Measurements from ENCODE around the gene HOXB2.
"Not testable (repeated sequence)": the region's sequence is repeated elsewhere in the genome, so short reads cannot be mapped to it uniquely, and the experiment has no call there.

HOXB2 gene

DNA sequence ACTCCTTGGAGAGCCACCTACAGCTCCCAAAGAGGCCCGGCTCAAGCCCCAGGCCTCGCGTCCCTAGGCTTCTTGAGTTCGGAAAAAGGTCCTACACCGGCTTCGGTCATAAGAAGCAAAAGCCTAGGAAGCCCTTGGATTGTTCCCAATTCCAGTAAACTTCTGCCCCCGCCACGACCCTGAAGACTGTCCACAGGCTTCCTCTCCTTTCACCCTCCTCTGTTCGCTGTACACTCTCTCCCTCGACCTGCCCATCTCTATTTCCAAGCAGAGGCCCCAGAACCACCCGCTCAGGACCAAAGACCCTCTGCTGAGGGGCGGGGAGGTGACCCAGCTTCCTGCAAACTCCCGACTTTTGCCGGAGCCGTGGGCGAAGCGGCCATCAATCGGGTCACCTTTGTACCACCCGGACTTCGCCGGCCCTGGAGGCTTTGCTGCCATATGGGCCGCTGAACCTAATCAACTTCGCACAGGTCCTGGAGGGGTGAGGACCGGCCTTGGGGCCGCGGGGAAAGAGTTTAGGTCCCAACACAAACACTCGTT lies 2.7 kb downstream of the HOXB2 start:
- in situ Hi-C loops (cut with HindIII; ENCODE audit: low sequenced_read_pairs), result no loop called here

DNA sequence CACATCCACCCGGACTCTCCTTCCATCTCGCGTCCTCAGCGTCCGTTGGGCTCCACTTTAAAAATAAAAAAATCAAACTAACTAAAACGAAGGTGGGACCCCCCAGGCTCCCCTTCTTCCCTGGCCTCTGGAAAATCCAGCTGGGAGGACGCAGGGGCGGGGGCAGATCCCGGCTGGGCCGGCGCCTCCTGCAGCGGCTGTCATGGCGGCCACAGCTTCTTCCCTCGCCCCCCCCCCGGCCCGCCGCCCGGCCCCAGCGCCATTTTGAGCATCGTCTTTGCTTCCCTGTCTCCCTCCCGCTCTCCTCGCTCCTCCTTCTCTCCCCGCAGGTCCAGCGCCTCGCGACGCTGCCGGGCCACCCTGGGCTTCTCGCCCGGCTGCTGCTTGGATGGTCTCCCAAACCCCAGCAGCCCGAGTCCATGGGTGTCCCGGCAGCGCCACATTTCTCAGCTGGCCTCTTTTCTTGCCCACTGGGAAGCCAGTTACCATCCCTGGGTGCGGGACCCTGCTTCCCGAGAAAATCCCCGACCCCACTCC lies 3.3 kb downstream of the HOXB2 start:
- in situ Hi-C loops (cut with HindIII; ENCODE audit: low sequenced_read_pairs), result no loop called here

DNA sequence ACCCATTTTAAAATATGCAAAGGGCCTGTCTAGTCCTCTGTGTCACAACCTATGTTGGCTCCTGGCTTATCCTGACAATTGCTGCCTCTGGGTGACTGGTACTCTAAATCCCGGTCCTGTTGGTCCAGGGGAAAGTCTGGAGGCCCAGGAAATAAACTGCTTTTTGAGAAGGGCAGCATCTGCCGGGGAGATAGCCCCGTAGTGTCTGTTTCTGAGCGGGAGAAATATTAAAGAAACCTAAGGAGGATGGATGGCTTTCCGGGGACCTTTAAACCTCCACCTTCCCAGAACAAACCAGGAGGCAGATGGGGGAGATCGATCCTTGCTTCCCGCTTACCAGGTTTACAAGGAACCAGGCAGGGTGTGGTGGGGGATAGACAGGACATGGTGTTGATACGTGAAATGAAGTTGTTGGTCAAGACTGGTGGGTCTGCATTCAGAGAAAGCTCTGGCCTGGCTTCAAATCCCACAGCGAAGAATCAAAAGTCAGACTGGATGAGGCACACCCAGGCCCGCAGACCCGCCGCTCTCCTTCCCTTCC lies 3.8 kb downstream of the HOXB2 start:
- in situ Hi-C loops (cut with HindIII; ENCODE audit: low sequenced_read_pairs), result no loop called here

- in situ Hi-C loops (cut with HindIII; ENCODE audit: low sequenced_read_pairs), result no loop called here
Observed at GRCh38 chr17:48540213-48540612, 4.7 kb downstream of the HOXB2 start.

GRCh38 chr17:48539177-48539576 lies 5.7 kb downstream of the HOXB2 start:
- in situ Hi-C loops (cut with HindIII; ENCODE audit: low sequenced_read_pairs), result no loop called here

GRCh38 chr17:48537316-48537715 lies 7.6 kb downstream of the HOXB2 start:
- in situ Hi-C loops (cut with HindIII; ENCODE audit: low sequenced_read_pairs), result no loop called here

- in situ Hi-C loops (cut with HindIII; ENCODE audit: low sequenced_read_pairs), result not testable (repeated sequence)
Observed at GRCh38 chr17:48535793-48536559, 8.9 kb downstream of the HOXB2 start.

DNA sequence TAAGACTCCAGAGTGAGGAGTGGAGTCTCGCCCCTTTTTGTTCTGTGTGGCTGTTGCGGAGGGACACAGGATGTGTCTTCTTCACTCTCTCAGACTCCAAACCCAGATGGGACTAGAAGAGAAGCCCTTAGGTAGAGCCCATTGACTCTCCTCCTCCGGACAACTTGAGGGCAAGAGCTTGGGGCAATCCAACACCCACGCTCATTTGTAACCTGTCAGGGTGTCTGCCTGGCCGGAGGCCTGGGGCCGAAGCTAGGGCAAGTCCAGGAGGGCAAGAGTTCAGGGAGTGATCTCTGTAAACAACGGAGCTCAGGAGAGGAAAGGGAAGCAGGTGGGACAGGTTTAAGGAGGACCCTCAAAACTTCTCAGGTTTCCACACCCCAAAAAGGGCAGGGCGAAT lies 12.6 kb downstream of the HOXB2 start:
- in situ Hi-C loops (cut with HindIII; ENCODE audit: low sequenced_read_pairs), result no loop called here

DNA sequence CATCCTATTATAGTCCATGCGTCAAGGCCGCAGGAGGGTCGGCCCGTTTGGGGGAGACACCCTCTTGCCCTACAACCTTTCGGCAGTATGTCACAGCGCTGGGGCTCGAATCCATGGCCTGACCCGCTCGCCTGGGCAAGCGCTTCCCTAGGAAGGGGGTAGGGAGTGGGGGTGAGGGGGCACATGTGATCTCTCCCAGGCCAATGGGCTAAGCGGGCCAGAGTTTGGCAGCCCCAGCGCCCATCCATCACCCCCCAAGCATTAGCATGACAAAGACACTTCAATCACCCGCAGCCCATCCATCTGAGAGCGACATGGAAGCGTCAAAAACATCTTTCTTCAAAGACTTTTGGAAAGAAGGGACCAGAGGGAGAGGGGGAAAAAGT lies 14.0 kb downstream of the HOXB2 start, which contains the start of gene HOXB1:
TSS of gene HOXB1 (minus strand) at position 125 of the 386 bp plus-strand sequence. CDS start at position 18, 107 bp downstream.
- in situ Hi-C loops (cut with HindIII; ENCODE audit: low sequenced_read_pairs), result no loop called here

GRCh38 chr17:48530208-48530886 lies 14.6 kb downstream of the HOXB2 start:
- in situ Hi-C loops (cut with HindIII; ENCODE audit: low sequenced_read_pairs), result no loop called here

DNA sequence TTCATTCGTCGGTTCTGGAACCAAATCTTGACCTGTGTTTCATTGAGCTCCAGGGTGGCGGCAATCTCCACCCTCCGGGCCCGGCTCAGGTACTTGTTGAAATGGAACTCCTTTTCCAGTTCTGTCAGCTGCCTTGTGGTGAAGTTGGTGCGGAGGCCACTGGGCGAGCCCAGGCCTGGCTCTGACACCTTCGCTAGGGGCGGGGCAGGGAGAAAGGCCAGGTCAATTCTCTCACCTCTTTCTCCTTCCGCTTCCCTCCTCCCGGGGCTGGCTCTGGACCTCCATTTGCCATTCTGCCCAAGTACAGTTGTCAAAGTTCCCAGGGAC lies 15.3 kb downstream of the HOXB2 start:
- in situ Hi-C loops (cut with HindIII; ENCODE audit: low sequenced_read_pairs), result no loop called here

DNA sequence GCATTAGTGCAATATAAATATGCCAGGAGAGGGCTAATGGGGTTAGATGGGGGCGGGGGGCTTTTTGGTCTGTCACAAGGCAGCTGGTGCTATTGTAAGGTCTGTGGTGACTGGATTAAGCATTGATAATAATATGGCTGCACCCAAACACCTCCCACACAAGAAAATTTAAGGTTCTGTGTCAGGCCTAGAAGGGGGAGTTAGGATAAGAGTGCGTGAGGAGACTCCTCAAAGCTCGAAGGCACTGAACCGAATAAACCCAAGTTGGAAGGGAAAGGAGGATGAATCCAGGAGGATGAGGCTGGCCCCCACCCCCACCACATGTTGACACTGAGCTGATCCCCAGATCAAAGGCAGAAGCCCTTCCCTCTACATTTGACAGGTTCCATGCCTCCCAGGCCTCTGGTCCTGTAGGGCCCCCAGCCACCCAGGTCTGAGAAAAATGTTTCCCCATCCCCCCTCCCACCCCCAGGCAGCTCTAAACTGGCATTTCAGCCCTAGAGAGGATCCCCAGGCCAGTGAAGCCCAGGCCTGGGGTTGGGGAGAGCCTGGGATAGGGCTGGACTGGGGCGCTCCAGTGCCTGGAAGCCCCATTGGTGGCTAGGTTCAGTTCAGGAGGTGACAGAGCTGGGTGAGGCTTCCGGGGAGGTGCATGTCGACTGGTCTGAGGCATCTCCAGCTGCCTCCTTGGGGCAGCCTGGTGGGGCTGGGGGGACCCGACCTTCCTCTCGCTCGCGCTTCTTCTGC lies 15.8 kb downstream of the HOXB2 start:
- in situ Hi-C loops (cut with HindIII; ENCODE audit: low sequenced_read_pairs), result no loop called here

DNA sequence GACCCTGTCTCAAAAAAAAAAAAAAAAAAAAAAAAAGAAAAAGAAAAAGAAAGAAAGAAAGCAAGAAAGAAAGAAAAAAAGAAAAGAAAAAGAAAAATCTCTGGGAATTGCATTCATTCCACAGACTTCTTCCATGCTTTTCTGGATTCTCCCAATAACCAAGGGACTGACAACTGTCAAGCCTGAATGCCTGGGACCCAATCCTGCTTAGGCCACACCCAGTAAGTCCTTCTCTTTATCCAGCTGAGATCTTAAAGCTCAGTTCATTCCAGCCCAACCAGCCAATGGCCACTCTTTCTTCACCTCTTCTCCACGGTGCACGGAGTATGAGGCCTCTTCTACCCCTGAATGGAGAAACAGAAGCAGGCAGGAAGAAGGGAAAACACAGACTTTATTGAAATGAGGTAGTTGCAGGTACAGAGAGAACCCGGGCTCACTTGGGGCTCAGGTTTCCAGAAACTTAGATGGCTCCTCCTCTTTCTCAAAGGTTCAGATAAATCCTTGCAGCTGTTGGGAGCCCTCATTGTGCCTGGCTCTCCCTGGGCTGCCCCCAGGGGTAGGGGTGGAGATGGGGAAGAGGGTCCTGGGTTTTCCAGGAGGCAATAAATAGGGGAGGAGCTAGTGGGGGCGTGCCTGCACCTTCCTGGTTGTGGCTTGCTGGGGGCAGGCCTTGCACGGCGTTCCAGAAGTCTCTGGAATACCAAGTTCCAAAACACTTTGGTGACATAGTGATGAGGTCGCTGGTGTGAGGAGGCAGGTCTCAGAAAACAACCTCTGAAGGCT lies 16.6 kb downstream of the HOXB2 start:
- in situ Hi-C loops (cut with HindIII; ENCODE audit: low sequenced_read_pairs), result no loop called here

GRCh38 chr17:48527547-48527932 lies 17.4 kb downstream of the HOXB2 start:
- in situ Hi-C loops (cut with HindIII; ENCODE audit: low sequenced_read_pairs), result no loop called here

GRCh38 chr17:48526608-48527546 lies 18.0 kb downstream of the HOXB2 start:
- in situ Hi-C loops (cut with HindIII; ENCODE audit: low sequenced_read_pairs), result no loop called here

DNA sequence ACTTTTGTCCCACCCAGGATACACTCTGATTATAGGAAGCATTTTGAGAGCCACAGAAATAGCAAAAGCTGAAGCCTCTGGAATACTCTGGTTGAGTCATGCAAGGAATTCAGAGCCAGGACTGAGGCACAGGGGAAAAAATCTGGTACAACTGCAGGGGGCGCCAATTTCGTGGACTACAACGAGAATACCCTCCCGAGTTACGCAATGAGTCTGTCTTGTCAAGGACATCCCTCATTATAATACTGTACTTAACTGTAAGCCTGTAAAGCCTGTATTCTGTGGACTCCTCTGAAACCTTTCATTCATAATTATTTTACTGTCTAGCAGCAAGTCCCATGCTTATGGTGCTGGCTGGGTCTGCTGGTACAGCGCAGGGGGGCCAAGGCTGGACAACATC lies 21.9 kb downstream of the HOXB2 start:
- in situ Hi-C loops (cut with HindIII; ENCODE audit: low sequenced_read_pairs), result no loop called here

GRCh38 chr17:48522031-48522653 lies 22.8 kb downstream of the HOXB2 start:
- in situ Hi-C loops (cut with HindIII; ENCODE audit: low sequenced_read_pairs), result no loop called here

GRCh38 chr17:48520631-48521079 lies 24.3 kb downstream of the HOXB2 start:
- in situ Hi-C loops (cut with HindIII; ENCODE audit: low sequenced_read_pairs), result no loop called here

- in situ Hi-C loops (cut with HindIII; ENCODE audit: low sequenced_read_pairs), result no loop called here
Observed at GRCh38 chr17:48519427-48519826, 25.5 kb downstream of the HOXB2 start.

Measured in DLD1 (cell line).